Stimulated activated CD4-positive, alpha-beta T cell treated with anti-CD3 and anti-CD28 coated beads, Interleukin-15, amount 100 ng/mL, for 24 hours (primary cell): ENCODE data around the gene MOGAT3.

Source experiments
- DNase-seq: peaks from one replicate; pipeline ENCODE4 v3.0.0-alpha.2; 2020

The MOGAT3 gene

DNA sequence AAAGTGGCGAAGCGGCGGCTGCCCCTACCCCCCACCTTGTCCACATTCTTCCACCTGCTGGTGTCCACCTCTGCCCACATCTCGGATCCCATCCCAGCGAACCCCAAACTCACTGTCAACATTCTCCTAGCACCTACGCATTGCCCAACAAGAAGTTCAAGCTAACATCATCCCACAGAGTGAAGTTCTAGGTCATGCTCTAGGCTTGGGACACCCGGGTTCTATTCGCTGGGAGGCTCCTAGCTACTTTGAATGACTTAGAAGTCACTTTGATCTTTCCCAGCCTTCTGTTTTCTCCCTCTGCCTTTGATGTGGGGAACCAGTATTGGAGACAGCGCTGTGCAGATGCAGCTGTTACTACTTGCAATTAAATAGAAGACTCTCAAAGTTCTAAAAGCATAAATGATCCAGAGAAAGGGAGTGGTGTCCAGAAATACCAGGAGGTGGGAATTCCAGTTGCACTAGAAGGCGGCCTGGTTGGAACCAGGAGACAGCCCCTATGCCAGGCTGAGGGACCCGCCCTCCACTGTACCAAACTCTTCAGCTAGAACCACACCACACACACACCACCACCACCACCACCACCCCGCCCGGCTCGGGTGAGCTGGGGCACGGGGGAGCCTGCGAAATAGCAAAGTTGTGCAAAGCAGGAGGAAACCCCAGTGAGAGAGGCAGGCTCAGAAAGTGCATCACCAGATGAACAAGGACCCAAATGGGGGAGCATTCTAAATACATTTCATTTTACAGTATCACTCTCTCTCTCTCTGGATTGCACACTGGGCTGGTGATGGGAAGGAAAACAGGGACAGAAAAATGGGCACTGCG, 30.0 kb downstream of the MOGAT3 start:
- DNase-seq, result no peak

DNA sequence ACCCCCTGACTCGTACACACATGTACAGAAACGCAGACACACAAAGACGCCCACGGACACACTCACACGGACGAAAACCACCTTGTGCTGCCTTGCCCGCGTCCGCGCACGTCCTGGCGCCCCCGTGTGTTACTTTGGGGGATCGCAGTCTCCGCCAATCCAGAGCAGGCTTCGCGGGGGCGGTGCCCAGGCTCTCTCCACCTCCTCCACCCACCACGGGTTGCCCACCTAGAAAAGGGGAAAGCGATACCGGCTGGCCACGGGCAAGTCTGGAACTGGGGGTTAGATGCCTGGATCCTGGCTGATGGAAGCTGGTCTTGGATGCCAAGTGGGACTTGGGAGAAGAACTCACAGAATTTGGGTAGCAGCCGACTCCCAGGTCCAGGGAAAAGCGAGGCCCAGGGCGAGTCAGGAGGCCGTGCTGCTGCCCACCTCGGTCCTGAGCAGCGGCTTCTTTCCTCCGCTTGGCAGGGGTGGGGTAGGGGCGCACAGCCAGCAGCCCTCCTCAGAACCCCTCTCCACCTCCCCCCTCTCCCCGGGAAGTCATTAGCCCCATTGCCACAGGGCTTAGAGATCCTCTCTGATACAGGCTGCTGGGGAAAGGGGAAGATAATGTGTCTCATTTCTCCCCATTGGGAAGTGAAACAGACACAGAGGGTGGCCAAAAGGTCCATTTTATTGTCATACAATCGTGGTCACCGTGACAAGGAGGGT, 30.8 kb downstream of the MOGAT3 start:
- DNase-seq, result peak; percentile 87

DNA sequence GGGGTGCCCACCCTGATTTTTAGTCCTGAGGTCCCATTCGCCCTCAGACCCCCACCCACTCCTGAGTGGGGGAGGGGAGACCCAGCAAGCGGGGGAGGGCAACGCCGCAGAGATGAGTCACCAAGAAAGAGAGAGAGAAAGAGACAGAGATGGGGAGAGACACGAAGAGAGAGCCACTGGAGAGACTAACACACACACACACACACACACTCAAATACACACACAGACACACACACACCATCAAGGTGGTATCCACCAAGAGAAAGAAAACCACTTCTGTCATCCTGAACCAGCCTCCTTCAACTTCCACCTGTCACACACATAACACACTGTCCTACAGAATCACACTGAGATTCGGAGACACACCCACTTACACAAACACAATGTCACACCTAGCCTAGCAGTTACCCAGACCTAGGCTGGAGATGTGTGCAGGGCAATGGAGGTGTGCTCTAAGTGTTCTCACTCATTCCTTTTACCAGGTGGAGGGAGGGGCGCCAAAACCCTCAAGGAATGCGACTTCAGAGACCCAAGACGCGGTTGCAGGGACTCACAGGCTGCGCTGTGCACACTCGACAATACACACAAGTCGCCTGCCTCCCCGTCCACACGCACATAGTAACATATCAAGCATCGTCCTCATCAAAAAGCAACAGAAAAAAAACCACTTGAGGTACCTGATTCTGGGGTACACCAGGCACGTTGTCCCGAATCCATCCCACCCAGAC, 31.6 kb downstream of the MOGAT3 start:
- no peak for DNase-seq

DNA sequence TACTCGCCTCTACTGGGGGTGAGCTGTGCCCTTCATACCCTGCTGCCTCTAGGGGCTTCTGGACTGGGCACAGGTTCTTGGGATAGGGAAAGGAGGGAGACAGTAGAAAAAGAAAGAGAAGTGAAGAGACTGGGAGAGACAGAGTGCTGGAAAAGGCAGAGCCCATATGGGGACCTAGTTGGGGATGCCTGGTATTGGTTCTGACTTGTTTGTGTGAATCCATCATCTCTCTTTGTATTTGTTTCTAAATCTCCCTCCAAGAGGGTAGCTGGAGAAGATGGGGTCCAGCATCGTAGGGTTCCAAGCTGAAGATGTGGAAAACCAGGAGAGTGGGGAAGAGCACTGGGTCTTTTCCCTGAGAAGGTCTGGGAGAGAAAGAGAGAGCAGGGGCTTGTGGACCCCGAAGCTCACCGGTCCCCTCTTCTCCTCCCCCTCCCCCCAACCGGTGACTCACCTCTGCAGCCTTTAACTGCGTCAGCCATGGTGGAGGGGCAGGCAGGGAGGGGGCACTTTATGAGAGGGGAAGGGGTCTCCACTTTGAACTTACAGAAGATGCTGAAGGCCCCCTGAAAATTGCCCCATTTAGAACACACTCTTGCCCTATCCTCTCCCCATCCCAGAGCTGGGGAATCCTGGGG, 32.3 kb downstream of the MOGAT3 start:
- DNase-seq, result no peak

- DNase-seq, result no peak
These were observed 33.0 kb downstream of the MOGAT3 start for GRCh38 chr7:101167645-101168411.

GRCh38 chr7:101166909-101167644, 33.8 kb downstream of the MOGAT3 start:
- DNase-seq, result no peak

GRCh38 chr7:101166648-101166908, 34.3 kb downstream of the MOGAT3 start:
- no peak for DNase-seq

- DNase-seq, result no peak
These were observed 34.7 kb downstream of the MOGAT3 start for GRCh38 chr7:101165958-101166647.

DNA sequence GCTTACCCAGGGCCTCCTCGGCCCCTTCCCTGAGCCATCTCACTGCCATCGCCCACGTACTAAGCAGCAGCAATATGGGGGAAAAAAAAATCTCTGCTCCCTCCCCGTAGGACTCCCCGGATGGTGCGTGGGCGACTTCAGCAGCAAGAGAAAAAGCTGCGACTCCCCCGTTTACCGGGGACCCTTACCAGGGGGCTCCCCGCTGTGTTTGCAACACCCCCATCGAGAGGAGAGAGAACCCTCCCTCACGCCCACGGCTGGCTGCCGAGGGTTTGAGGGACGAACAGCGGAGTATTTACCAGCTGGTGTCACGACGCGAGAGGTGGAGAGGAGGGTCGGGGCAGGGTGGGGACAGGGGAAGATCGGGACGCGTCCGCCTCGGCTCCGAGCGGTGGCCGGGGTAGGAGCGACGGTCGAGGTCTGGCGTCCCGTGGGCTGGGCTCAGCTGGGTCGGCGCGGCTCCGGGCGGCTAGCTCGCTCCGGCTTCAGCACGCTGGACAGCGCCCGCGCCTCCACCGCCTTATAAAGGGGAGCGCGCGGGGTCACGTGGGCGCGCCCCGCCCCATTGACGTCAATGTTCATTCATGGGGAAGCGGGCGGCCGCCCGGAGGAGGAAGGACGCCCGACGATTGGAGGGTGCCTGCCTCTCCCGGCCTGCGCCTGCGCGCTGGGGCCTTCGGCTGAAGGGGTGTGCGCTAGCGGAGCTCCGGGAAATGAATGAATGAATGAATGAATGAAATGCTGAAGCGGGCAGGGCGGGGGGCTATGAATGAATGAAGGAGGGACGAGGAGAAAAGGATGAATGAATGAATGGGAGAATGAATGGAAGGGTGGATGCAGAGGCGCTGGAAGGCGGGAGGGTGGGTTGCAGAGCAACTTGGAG, 35.5 kb downstream of the MOGAT3 start, which contains the start of gene VGF:
Gene VGF, minus strand, starts transcription at position 495 of the 883 bp plus-strand sequence. CDS start 726 bp downstream, outside the sequence.
- DNase-seq, result peak; percentile 96

GRCh38 chr7:101164071-101164840, 36.6 kb downstream of the MOGAT3 start:
- no peak for DNase-seq

GRCh38 chr7:101163279-101164070, 37.4 kb downstream of the MOGAT3 start:
- peak; percentile 44 for DNase-seq

GRCh38 chr7:101162551-101163278, 38.1 kb downstream of the MOGAT3 start:
- peak; percentile 49 for DNase-seq

DNA sequence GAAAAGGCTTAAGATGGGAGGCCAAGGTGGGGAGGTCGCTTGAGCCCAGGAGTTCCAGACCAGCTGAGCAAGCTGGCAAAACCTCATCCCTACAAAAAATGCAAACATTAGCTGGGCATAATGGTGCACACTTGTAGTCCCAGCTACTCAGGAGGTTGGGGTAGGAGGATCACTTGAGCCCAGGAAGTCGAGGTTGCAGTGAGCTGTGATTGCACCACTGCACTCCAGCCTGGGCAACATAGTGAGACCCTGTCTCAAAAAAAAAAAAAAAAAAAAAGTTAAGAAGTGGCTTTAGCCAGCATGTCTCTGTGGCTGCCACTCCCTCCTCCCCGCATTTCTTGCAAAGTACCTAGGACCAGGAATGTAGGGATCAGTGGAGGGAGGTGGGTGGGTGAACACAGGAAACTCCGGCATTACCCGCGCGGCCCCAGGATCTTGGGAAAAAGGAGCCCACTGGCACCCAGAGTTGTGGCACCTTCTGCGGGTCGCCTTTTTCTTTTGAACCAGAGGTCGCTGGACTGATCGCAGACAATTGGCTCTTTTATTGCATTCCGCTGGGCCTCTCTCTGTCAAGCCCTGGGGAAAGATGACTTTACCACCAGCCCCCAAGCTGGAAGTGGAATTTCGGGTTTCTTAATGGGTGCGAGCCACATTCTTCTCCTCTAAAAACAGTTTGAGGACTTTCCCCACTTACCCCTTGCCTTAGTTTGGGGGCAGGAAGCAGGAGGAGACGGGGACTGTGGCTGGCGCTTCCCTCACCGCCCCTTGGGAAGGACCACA, 39.0 kb downstream of the MOGAT3 start:
- DNase-seq, result no peak

- no peak for DNase-seq
These were observed 39.9 kb downstream of the MOGAT3 start for GRCh38 chr7:101160910-101161309.

DNA sequence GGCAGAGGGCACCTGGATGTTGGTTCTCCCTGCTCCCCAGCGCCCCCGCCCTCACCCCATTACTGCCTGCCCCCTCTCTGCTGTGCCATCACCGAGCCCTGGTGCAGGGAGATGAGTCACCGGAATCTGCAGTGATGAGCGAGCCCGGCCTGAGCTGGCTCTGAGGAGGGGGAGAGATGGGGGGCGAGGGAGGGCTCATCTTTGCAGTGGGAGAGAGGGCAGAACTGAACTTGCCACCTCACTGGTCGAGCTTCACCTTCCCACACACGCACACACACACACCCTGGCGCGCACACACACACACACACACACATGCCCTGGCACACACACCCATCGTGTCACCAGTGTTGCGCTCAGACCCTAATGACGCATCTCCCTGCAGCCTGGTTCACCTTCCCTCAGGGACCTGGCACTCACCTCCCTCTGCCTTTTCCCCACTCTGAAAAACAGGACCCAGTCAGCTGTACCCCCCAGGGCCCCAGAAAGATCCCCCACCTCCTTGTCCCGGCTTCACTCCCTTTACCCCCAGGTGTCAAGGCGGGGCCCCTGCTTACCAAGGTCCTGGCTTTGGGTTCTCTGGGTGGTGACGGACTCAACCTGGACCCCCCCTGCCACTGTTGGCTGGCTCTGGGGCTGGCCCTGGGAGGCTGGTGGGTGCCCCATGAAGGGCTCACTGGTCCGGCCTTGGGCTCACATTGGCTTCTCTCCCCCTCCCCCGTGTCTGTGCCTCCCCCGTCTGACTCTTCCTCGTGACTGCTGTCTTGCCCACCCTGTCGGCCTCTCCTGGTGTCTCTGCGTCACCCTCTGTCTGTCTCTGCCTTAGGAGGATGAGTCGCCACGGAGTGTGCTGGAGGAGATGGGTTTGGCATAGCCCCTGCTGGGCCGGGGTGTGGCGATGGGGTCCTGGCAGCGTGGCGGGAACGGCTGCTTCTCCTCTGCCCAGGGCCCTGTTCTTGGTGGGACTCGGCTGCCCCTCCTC, 40.9 kb downstream of the MOGAT3 start:
- no peak for DNase-seq
